ENCODE results near the gene STRN3. TPM values are rescaled to one million over a fixed set of nuclear protein-coding genes. Genes with fewer than 3 reads are reported as not detected.
"Not testable (repeated sequence)": the region's sequence is repeated elsewhere in the genome, so short reads cannot be mapped to it uniquely, and the experiment has no call there.

Gene STRN3
- total and polyA plus RNA-seq, 7 donors = 13.9 to 79.7 (median 64.9) TPM

- H3K9me3 ChIP-seq = no peaks in the 10 kb centered on the region
- H3K4me1 ChIP-seq = peaks cover 0 to 27% (median 20%) of the 10 kb centered on the region in 4 donors
- no peak overlapping the region for H3K27ac ChIP-seq
- no peak overlapping the region for H3K4me3 ChIP-seq
- no peak for DNase-seq
- intact Hi-C loops (cut with DNase I) = no loop called here
- TF ChIP-seq POLR2AphosphoS5 (IDR thresholded peaks at IDR 0.05) (no peak), POLR2A (IDR thresholded peaks at IDR 0.05) (no peak), EP300 (IDR thresholded peaks at IDR 0.05) (no peak)
- TF ChIP-seq, protein P1, sequence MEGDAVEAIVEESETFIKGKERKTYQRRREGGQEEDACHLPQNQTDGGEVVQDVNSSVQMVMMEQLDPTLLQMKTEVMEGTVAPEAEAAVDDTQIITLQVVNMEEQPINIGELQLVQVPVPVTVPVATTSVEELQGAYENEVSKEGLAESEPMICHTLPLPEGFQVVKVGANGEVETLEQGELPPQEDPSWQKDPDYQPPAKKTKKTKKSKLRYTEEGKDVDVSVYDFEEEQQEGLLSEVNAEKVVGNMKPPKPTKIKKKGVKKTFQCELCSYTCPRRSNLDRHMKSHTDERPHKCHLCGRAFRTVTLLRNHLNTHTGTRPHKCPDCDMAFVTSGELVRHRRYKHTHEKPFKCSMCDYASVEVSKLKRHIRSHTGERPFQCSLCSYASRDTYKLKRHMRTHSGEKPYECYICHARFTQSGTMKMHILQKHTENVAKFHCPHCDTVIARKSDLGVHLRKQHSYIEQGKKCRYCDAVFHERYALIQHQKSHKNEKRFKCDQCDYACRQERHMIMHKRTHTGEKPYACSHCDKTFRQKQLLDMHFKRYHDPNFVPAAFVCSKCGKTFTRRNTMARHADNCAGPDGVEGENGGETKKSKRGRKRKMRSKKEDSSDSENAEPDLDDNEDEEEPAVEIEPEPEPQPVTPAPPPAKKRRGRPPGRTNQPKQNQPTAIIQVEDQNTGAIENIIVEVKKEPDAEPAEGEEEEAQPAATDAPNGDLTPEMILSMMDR (IDR thresholded peaks at IDR 0.05) = no peak
- no peaks in the 10 kb centered on the region for H3K27me3 ChIP-seq
- WGBS, 2 donors = 75 to 79% methylated on average over 3 of the region's 3 CpGs
- H3K36me3 ChIP-seq = peaks cover 0 to 10% (median 0%) of the 10 kb centered on the region in 4 donors
Observed at GRCh38 chr14:31010935-31011334, 15.2 kb downstream of the STRN3 start.

DNA sequence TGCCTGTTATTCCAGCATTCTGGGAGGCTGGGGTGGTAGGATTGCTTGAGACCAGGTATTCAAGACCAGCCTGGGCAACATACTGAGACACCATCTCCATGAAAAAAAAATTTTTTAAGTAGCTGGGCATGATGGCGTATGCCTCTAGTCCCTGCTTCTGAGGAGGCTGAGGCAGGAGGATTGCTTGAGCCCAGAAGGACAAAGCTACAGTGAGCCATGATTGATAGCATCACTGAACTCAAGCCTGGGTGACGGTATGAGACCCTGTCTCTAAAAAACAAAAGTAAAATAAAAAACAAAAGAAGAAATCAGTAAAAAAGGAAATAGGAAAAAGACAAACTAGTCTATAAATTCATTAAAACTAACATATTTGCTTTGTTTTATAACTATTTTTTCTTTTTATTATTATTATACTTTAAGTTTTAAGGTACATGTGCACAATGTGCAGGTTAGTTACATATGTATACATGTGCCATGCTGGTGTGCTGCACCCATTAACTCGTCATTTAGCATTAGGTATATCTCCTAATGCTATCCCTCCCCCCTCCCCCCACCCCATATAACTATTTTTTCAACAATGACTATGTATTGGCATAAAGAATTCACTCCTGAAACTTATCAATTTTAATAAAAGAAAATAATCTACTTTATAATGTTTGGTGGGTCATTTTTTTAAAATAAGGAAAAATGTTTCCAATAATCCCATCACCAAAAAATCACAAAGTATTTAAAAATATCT lies 16.2 kb downstream of the STRN3 start:
- Histone ChIP-seq H3K27ac (no peak overlapping the region), H3K36me3 (peaks cover 0 to 18% (median 0%) of the 10 kb centered on the region in 4 donors), H3K9me3 (no peaks in the 10 kb centered on the region), H3K4me1 (peaks cover 0 to 18% (median 12%) of the 10 kb centered on the region in 4 donors), H3K4me3 (no peak overlapping the region), H3K27me3 (no peaks in the 10 kb centered on the region)
- WGBS, 2 donors = 91 to 97% methylated on average over 3 of the region's 3 CpGs
- DNase-seq = no peak
- intact Hi-C loops (cut with DNase I) = no loop called here
- no peak for TF ChIP-seq POLR2A (IDR thresholded peaks at IDR 0.05)
- TF ChIP-seq, protein P1 (IDR thresholded peaks at IDR 0.05) = no peak

- H3K4me1 ChIP-seq = peaks cover 0 to 11% (median 9%) of the 10 kb centered on the region in 4 donors
- no peak for TF ChIP-seq POLR2AphosphoS5 (IDR thresholded peaks at IDR 0.05)
- TF ChIP-seq EP300 (IDR thresholded peaks at IDR 0.05) = no peak
- no peak for TF ChIP-seq POLR2A (IDR thresholded peaks at IDR 0.05)
- TF ChIP-seq, protein P1 (IDR thresholded peaks at IDR 0.05) = no peak
- H3K27me3 ChIP-seq = no peaks in the 10 kb centered on the region
- intact Hi-C loops (cut with DNase I) = no loop called here
- no peaks in the 10 kb centered on the region for H3K9me3 ChIP-seq
- H3K4me3 ChIP-seq = no peak overlapping the region
- 97 to 100% methylated on average over 1 of the region's 1 CpG for WGBS, 2 donors
- no peak overlapping the region for H3K27ac ChIP-seq
- H3K36me3 ChIP-seq = peaks cover 0 to 16% (median 0%) of the 10 kb centered on the region in 4 donors
- no peak for DNase-seq
Observed at GRCh38 chr14:31006703-31007102, 19.5 kb downstream of the STRN3 start.

DNA sequence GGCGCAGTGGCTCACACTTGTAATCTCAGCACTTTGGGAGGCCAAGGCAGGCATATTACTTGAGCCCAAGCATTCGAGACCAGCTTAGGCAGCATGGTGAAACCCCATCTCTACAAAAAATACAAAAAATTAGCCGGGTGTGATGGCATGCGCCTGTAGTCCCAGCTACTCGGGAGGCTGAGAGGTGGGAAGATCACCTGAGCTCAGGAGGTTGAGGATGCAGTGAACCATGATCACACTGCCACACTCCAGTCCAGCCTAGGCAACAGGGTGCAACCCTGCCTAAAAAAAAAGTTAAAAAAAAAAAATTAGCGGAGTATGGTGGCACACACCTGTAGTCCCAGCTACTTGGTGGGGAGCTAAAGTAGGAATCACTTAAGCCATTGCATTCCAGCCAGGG lies 22.2 kb downstream of the STRN3 start:
- WGBS, 2 donors = 95 to 96% methylated on average over 6 of the region's 6 CpGs
- H3K27ac ChIP-seq; H3K4me3 ChIP-seq; H3K27me3 ChIP-seq; intact Hi-C loops (cut with DNase I); H3K9me3 ChIP-seq; DNase-seq: not testable (repeated sequence)
- Histone ChIP-seq H3K36me3 (peaks cover 0 to 16% (median 0%) of the 10 kb centered on the region in 4 donors), H3K4me1 (peaks cover 0 to 14% (median 6%) of the 10 kb centered on the region in 4 donors)

GRCh38 chr14:31003284-31003683 lies 22.9 kb downstream of the STRN3 start:
- intact Hi-C loops (cut with DNase I) = no loop called here
- WGBS, 2 donors = 98% methylated on average over 3 of the region's 3 CpGs

More at GRCh38 chr14:31003284-31003683, 22.9 kb downstream of the STRN3 start:
- TF ChIP-seq, protein P1 (IDR thresholded peaks at IDR 0.05) = no peak
- TF ChIP-seq POLR2A (IDR thresholded peaks at IDR 0.05) = no peak
- no peak for TF ChIP-seq POLR2AphosphoS5 (IDR thresholded peaks at IDR 0.05)
- no peak for TF ChIP-seq EP300 (IDR thresholded peaks at IDR 0.05)
- Histone ChIP-seq H3K9me3 (peaks cover 0 to 2% (median 0%) of the 10 kb centered on the region in 4 donors), H3K27me3 (no peaks in the 10 kb centered on the region), H3K4me1 (peaks cover 0 to 14% (median 6%) of the 10 kb centered on the region in 4 donors), H3K4me3 (no peak overlapping the region), H3K36me3 (peaks cover 0 to 16% (median 0%) of the 10 kb centered on the region in 4 donors), H3K27ac (no peak overlapping the region)
- no peak for DNase-seq

Data from sigmoid colon (tissue), 7 donors.